Fibroblast of skin of right quadriceps (primary cell): ENCODE results near the gene TRAPPC10.

Experiments
- DNase-seq: peaks from one replicate; pipeline ENCODE4 v3.0.0-alpha.2; 2013

Gene TRAPPC10

DNA sequence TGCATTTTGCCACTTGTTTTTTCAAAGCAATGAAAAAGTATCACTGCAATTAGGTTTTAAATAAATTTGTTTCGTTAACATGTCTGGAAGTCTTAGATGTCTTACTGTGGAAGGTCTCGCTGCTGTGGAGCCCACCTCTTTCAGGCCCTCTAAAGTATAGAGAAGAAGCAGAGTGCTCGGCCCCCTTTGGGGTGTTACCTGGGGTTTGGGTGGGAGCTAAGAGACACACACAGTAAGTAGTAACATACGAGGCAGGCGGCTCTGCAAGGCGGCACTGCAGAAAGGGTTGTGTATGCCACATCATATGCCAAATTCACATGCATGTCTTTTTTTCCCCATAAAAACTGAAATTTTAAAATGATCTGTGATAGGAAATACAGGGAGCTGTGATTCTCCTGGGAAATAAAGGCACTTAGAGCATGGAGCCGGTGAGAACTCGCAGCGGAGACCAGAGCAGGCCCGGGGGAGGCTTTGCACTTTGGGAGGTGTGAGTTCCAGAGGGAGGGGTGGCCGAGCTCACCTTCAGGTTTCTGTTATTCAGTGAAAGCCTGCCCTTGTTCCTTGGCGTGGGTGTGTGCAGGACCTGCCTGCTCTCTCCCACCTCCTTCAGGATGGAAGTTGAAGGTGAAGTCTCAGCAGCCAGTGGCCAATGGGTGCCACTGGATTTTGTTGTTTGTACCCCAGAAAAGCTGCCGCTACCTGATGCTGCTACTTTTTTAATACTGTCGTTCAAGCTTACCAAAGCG is 59.4 kb downstream of the TRAPPC10 start:
- DNase-seq = no peak

DNA sequence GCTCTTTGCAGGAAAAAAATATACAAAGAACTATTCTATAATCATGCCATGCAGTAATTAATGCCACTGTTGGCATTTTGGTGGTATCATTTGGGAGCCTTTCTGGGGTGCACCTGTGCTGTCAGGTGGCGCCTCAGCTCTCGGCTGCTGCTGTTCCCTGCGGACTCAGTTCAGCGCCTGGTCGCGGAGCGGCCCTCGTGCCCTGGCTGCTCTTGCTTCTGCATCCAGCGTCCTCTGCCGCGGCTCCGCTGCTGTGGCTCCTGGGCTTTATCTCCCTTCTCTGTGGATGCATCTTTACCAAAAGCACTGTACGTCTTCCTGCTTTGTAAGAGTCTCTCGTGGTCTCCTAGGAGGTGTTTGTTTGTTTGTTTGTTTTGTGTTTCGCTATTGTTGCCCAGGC is 60.0 kb downstream of the TRAPPC10 start:
- no peak for DNase-seq

DNA sequence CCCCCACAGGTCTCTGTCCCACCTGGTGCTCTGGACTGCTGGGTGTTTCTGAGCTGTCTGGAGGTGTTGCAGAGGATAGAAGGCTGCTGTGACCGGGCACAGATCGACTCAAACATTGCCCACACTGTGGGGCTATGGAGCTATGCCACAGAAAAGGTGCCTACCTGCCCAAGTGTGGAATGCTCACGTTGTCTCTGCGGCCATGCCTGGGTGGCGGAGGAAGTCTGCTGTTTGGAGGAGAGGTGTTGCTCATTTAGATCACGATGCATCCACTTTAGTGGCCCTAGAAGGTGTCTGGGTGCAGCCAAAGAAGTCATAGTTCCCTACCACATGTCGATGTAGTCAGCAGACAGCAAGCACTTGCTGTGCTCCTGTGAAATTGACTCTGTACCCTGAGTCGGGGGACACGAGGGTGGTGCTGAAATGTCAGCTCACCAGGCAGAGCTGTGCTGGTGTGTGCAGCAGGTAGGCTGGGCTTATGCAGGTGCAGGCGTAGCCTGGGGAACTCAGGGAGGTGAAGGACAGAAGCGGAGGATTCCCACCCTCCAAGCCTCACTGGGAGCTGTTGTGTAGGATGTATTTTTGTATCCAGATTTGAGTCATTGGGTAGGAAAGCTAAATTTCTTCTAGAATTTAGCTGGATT is 62.3 kb downstream of the TRAPPC10 start:
- no peak for DNase-seq

DNA sequence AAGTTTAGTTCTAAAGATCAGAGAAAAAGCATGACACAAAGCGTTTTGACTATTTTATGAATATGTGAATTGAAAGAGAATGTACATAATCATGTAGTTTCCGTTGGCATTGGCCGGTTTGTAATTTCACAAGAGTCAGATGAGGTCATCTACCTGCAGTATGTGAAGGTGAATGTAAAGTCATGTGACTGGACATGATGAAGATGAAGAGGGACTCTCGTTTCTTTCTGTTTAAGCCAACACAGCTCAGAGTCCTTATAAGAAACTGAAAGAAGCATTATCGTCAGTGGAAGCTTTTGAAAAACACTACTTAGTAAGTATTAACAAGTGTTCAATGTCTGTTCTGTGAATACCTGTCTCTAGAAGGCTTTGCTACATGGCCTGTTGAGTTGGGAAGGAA is 64.2 kb downstream of the TRAPPC10 start:
- DNase-seq = no peak

DNA sequence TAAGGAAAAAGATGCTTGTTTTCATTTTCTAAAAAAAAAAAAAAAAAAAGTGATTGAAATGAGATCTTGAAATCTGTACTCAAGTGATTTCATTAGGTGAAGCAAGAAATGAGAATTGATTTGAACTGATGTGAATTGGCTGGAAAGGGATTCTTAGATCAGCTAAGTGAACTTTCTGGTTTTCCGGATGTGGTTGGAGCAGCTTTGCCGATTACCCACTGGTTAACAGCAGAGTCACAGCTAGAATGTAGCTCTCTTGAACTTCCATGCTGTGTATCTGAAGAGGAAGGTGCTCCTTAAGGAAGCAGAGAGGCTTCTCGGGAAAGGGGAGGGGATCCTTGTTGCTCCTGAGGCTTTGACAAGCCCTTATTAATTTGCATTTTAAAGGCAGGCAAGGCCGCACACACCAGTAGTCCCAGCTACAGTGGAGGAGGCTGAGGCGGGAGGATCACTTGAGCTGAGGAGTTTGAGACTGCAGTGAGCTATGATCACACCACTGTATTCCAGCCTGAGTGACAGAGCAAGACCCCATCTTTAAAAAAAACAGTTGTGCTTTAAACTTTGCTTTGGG is 66.4 kb downstream of the TRAPPC10 start:
- no peak for DNase-seq

DNA sequence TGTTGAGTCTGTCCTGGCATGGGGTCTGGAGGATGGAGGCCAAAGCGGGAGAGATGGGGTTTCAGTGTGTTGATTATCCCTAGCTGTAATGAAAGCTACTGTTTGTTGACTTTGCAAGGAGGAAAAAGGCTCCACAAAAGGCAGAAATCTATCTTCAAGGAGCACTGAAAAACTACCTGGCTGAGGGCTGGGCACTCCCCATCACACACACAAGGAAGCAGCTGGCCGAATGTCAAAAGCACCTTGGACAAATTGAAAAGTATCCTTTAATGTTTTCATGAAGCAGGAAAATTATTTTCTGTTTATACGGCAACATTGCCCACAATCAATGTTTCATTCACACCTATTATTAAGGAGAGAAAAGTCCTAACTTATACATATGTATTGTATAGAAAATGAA is 67.3 kb downstream of the TRAPPC10 start:
- DNase-seq = no peak

DNA sequence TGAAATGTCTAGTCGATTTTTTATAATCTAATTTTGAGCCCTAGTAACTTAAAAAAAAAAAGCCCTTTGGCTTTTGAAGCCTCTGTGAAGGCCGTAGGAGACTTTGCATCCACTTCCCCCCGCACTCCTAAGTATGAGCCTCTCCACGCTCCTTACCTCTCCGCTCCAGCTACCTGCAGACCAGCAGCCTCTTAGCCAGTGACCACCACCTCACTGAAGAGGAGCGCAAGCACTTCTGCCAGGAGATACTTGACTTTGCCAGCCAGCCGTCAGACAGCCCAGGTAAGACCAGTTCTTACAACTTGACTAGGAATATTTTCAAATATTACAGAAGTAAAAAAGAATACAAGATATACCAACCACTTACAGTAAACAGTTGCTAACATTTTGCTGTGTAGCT is 67.7 kb downstream of the TRAPPC10 start:
- no peak for DNase-seq

DNA sequence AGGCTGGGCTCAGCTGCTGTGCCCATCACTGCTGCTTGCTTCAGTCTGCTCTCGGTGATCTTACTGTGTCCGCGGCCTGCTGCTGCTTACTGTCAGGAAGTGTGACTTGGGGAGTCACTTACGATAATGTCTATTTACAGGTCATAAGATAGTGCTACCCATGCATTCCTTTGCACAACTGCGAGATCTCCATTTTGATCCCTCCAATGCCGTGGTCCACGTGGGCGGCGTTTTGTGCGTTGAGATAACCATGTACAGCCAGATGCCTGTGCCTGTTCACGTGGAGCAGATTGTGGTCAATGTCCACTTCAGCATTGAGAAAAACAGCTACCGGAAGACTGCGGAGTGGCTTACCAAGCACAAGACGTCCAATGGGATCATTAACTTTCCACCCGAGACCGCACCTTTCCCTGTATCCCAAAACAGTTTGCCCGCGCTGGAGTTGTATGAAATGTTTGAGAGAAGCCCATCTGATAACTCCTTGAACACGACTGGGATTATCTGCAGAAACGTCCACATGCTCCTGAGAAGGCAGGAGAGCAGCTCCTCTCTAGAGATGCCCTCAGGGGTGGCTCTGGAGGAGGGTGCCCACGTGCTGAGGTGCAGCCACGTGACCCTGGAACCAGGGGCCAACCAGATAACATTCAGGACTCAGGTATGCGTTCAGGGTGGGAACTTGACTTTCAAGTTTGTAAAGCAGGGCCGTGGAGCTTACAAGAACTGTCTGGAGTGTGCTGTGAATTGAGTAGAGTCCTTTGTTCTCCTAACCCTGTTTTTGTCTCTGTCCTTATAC is 70.7 kb downstream of the TRAPPC10 start:
- DNase-seq = no peak

DNA sequence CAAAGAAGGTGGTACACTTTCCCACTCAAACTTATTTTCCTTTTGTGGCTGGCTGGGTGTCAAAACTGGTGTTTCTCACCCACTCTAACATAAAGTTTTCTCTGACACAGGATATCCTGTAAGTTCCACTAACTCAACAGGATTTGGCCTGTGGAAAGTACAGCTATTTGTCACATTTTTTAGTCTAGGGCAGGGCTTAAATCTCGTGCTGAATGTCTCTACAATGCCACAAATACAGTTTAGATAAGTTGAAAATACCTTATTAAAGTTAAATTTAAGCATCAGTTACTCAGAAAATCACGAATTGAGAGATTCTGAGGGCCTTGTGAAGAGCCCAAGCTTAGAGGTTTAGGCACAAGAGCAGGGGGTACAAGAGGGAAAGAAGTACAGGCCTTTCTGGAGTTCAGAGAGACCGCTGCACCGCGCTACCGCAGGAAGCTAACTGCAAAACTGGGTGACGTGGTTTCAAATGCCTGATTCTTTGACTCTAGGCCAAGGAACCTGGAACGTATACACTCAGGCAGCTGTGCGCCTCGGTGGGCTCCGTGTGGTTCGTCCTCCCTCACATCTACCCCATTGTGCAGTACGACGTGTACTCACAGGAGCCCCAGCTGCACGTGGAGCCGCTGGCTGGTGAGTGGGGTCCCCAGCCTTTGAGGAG is 71.7 kb downstream of the TRAPPC10 start:
- DNase-seq = no peak

DNA sequence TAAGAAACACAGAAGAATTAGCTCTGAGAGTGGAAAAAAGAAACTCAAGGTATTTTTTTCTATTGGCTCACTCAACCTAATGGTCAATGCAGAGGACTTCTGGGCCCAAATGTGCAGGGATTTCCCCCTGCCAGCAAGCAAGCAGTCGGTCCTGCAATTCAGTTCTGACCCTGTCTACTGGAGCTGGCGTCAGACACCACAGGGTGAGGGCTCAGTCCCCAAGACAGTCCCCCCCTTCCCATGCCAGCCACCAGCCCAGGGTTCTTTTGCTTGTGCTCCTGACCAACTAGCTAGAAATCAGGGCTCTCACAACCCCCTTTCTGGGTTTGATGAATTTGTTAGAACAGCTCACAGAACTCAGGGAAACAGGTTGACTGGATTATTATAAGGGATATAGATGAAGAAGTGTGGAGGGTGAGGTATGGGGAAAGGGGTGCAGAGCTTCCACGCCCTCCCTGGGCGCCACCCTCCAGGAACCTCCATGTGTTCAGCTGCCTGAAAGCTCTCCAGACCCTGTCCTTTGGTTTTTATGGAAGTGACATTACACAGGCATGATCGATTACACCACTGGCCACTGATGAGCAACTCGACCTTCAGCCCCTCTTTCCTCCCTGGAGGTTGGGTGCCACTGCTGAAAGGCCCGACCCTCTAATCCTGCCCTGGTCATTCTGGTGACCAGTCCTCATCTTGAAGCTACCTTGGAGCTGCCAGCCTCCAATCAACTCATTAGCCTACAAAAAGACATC is 72.6 kb downstream of the TRAPPC10 start:
- DNase-seq = no peak

DNA sequence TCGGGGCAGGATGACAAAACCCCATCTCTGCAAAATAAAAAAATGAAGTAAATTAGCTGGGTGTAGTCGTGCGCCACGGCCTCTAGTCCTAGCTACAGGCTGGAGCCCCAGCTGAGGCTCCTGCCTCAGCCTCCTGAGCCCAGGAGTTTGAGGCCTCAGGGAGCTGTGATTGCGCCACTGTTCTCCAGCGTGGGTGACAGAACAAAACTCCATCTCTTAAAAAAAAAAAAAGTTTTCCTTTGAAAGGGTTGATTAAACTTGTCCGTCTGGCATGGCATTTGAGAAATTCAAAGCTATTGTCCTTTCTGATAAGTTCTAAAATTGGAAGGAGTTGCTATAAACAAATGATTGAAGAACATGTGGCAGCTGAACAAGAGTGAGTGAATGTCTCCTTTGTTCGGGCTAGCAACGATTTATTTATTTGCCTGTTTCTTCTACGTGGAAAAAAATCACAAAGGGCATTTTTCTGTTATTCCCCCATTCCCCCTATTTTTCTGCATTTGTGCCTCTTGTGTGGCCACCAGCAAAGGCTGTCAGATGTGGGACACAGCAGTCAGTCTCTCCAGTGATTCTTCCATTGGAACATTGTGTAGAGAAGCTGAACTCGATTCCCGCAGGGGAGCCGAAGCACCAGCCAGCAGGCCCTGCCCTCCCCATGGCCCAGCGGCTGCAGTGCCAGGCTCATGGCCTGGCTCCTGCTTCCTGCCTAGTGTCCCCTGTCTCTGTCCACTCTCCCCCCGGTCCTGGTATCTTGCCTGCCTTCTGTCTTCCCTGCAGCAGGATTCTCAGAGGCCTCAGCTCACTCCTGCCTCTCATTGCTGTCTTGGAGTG is 73.6 kb downstream of the TRAPPC10 start:
- DNase-seq = no peak

DNA sequence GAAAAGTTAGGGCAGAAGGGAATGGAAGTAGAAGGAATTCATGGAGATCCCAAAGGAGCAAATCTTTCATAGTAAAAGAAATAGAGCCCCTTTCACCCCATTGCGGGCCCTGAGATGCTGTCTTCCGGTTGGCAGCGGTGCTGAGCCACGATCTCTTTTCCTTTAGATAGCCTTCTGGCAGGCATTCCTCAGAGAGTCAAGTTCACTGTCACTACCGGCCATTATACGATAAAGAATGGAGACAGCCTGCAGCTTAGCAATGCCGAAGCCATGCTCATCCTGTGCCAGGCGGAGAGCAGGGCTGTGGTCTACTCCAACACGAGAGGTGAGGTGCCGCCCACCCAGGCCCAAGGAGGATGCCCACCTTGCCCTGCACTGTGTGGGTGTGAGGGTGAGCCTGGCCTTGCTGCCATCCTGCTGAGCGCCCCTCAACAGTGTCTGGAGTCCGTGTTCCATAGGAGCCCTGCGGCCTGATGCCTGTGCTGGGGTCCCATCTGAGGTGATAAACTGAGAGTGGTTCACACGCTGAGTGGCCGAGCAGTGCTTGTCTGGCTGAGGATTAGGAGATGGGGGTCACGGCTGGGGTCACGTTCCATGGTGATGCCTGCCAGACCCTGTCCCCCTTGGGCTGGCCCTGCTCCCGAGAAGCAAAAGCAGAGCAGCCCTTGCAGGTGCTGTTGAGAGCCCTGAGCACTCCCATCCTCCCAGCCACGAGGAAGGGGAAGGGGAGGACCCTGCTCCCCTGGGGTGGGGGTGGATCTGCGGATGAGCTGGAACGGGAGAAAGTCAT is 74.7 kb downstream of the TRAPPC10 start:
- DNase-seq = no peak

DNA sequence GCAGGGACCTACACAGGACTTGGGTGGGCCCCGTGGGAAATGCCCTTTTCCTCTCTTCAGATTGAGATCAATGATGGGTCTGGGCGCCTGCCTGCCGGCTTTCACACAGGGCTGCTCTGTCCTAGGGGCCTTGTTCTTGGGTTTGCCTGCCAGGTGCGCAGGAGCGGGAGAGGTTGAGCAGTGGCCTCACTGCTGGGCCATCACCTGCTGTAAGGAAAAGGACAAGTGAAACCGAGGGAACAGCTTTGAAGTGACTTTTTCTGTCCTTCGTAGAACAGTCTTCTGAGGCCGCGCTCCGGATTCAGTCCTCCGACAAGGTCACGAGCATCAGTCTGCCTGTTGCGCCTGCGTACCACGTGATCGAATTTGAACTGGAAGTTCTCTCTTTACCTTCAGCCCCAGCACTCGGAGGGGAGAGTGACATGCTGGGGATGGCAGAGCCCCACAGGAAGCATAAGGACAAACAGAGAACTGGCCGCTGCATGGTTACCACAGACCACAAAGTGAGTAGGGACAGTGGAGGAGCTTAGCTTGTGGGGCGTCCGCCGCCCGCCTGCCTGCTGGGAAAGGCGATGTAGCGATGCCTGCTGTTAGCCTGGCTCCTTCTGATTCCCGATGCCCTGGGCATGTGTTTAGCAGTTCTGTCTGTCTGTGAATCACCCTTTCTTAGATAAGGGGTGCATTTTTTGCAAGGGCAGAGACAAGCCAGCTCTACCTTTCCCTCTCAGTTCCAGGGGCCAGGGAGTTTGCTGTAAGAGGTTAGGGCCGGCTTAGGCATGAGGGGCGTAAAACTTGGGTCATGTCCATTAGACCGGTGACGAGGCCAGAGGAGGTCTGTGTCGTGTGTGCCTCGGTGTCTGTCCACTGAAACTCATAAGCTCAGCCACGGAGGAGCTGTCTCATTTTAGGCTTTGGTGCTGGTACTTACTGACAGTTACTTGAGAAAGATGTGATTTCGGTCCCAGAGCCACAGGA is 75.6 kb downstream of the TRAPPC10 start:
- no peak for DNase-seq

DNA sequence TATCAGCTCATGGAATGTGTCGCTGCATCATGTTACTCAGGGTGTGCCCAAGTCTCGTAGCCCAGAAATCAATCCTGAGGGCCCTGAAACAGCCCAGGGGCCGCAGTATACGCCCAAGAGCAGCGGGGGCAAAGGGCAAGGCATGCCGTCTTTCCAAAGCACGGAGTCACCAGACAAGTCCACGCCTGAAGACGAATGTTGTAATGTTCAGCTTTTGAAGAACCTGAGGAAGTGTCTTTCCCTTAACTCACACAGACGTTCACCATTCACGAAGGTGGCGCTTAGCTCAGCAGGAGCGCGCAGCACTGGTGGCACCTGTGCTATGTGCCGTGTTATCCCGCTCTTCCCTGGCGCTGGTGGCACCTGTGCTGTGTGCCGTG is 76.3 kb downstream of the TRAPPC10 start:
- DNase-seq = no peak

DNA sequence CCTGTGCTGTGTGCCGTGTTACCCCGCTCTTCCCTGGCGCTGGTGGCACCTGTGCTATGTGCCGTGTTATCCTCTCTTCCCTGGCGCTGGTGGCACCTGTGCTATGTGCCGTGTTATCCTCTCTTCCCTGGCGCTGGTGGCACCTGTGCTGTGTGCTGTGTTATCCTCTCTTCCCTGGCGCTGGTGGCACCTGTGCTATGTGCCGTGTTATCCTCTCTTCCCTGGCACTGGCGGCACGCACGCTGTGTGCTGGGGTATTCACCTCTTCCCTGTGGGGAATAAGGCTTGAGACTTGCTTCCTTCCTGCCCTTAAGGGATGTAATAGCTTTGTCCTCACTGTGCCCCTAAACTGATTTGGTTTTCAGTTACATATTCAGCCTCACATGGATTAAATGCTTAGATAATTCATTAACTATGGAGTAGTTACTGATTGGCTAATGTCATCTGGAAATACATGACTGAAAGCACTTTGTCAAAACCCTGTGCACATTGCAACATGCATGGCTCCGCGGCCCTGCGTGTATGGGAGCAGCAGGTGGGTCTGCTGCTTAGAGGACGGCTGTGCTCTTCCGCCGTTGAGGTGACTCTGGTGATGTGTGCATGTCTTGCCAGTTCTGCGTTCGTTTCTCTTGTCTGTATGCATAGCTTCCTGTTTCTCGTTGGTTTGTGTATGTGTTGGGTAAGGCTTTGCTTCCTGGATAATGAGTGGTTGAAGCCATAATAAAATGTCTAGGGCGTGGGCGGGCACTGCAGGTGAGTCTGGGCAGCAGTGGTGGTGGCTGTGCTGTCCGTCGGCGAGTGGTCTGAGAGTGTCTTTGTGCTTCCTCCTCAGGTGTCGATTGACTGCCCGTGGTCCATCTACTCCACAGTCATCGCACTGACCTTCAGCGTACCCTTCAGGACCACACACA is 77.1 kb downstream of the TRAPPC10 start:
- no peak for DNase-seq

DNA sequence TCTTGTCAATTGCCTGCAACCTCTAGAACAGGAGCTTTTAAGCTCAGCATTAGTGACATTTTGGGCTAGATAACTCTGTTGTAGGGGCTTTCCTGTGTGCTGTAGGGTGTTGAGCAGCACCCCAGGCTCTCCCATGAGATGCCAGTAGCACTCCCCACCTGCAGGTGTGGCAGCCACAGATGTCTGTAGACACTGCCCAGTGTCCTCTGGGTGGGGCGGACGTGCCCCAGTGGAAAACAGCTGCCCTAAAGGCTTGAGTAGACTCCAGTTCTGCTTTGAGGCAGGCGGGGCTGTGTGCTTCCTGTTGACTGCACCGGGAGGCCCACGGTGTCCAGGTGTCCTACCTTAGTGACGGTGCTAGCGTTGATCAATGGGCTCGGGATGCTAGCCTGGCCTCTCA is 78.2 kb downstream of the TRAPPC10 start:
- no peak for DNase-seq

DNA sequence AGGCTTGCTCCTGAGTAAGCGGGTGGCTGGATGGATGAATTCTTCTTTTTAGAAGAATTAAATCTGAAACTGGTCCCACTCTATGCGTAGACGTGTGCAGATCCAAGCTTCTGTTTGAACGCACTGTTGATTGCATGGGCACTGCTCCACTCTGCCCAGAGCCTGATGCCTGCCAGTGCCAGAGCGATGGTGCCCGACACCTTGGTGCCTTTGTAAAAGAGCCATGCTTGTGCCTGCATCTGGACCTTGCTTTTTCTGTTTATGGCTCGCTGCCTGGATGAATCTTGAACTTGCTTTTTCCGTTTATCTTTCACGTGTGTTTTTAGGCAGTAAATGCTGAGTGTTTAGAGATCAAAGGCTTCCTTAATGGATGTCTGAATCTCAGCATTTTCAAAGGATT is 80.1 kb downstream of the TRAPPC10 start:
- no peak for DNase-seq

DNA sequence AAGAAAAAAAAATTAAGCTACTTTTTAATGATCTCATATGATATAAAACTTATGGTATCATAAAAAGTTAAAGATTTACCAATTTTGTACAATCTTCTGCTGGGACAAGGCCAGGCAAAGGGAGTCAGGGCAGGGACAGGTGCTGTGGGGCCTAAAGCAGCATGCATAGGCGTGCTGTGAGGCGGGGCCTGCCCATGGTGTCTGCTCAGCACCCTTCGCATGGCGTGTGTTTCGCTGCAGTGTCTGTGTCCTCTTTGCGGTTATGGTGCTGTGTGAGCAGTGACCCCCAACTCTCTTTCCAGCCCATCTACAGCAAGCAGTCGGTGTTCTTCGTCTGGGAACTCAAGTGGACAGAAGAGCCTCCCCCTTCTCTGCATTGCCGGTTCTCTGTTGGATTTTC is 81.7 kb downstream of the TRAPPC10 start:
- no peak for DNase-seq
